Endodermal cell (in vitro differentiated cells): ENCODE results near the gene KCNMA1. TPM values are rescaled to one million over a fixed set of nuclear protein-coding genes. Genes with fewer than 3 reads are reported as not detected.

Experiments used
- DNase-seq: peaks from one replicate; pipeline ENCODE4 v3.0.0-alpha.2; 2017
- H3K27ac ChIP-seq: 2 replicates; pipeline ENCODE4 v1.5.1; 2013; ENCODE audit warnings: mild to moderate bottlenecking, low read depth, low read length, moderate library complexity
- H3K27me3 ChIP-seq: 2 replicates; pipeline ENCODE4 v1.6.1; 2013; ENCODE audit warnings: mild to moderate bottlenecking, low read length, moderate library complexity; ENCODE audit not compliant: insufficient read depth, control insufficient read depth, poor library complexity, severe bottlenecking
- H3K36me3 ChIP-seq: 2 replicates; pipeline ENCODE4 v1.7.0; 2013; ENCODE audit warnings: mild to moderate bottlenecking, low read length, moderate library complexity; ENCODE audit not compliant: control insufficient read depth, insufficient read depth
- H3K4me1 ChIP-seq: one replicate; pipeline ENCODE4 v1.7.0; 2013; ENCODE audit warnings: low read length; ENCODE audit not compliant: control insufficient read depth, insufficient read depth
- H3K4me3 ChIP-seq: 2 replicates; pipeline ENCODE4 v1.5.1; 2013; ENCODE audit warnings: mild to moderate bottlenecking, low read length, moderate library complexity
- H3K9ac ChIP-seq: 2 replicates; pipeline ENCODE4 v1.6.1; 2013; ENCODE audit warnings: mild to moderate bottlenecking, low read length, moderate library complexity; ENCODE audit not compliant: poor library complexity, severe bottlenecking; ENCODE audit errors: extremely low read depth
- H3K9me3 ChIP-seq: 2 replicates; pipeline ENCODE4 v1.6.1; 2013; ENCODE audit warnings: mild to moderate bottlenecking, low read length, moderate library complexity; ENCODE audit not compliant: control insufficient read depth
- H3K27ac Mint-ChIP-seq: 2 replicates; pipeline ENCODE4 v1.8.0; 2020; ENCODE audit warnings: mixed read lengths
- H3K27me3 Mint-ChIP-seq: 2 replicates; pipeline ENCODE4 v1.8.0; 2021; ENCODE audit warnings: mild to moderate bottlenecking, mixed read lengths; ENCODE audit not compliant: insufficient read depth
- H3K36me3 Mint-ChIP-seq: 2 replicates; pipeline ENCODE4 v1.8.0; 2020; ENCODE audit warnings: low read depth, mixed read lengths
- H3K4me1 Mint-ChIP-seq: 2 replicates; pipeline ENCODE4 v1.8.0; 2020; ENCODE audit warnings: mixed read lengths
- H3K4me3 Mint-ChIP-seq: 2 replicates; pipeline ENCODE4 v1.8.0; 2020; ENCODE audit warnings: mild to moderate bottlenecking, moderate library complexity, mixed read lengths
- H3K9me3 Mint-ChIP-seq: 2 replicates; pipeline ENCODE4 v1.8.0; 2020; ENCODE audit warnings: mild to moderate bottlenecking, mixed read lengths
- WGBS, 2 experiments: methylation state at CpG; one replicate each; pipeline versions ENCODE4 v1.1.5 to v1.1.7; 2013; ENCODE audit warnings: missing lambda C conversion rate in 2 of 2, mixed read lengths in 1 of 2; ENCODE audit not compliant: insufficient coverage in 1 of 2, insufficient read length in 1 of 2; 5-methylcytosine and 5-hydroxymethylcytosine counted together
- total RNA-seq, 2 donors: library from RNA; stranded (reverse); fragmentation: NEBNext Ultra II Directional in 1 of 2; extraction: Animal tissue kit (Norgen Biotek cat#: 25700) in 1 of 2; gene quantifications; 2 replicates in 1 of 2; 3 replicates in 1 of 2; pipeline ENCODE4 v1.2.1, GENCODE V29; 2021
- TF ChIP-seq, protein P1 (sequence below): fragments of 200-600 bp; sonication (generic); conservative IDR thresholded peaks from 2 replicates; pipeline ENCODE4 v1.5.0; 2021; ENCODE audit warnings: antibody characterized with exemption, mild to moderate bottlenecking

The KCNMA1 gene
- total RNA-seq, 2 donors from 2014 or later, result 0.55 to 1.3 TPM

- Mint-ChIP-seq H3K27me3 (peaks cover 1% of the 10 kb centered on the region), H3K9me3 (no peaks in the 10 kb centered on the region), H3K36me3 (no peaks in the 10 kb centered on the region), H3K4me1 (peaks cover 4% of the 10 kb centered on the region), H3K4me3 (no peak overlapping the region), H3K27ac (no peak overlapping the region)
- DNase-seq, result no peak
- Histone ChIP-seq H3K27me3 (no peaks in the 10 kb centered on the region), H3K4me1 (no peaks in the 10 kb centered on the region), H3K4me3 (no peak overlapping the region), H3K36me3 (no peaks in the 10 kb centered on the region), H3K9ac (no peak overlapping the region), H3K27ac (no peak overlapping the region), H3K9me3 (no peaks in the 10 kb centered on the region)
- WGBS, 2 experiments, result 96% methylated on average over 4 of the region's 5 CpGs
- TF ChIP-seq, protein P1, sequence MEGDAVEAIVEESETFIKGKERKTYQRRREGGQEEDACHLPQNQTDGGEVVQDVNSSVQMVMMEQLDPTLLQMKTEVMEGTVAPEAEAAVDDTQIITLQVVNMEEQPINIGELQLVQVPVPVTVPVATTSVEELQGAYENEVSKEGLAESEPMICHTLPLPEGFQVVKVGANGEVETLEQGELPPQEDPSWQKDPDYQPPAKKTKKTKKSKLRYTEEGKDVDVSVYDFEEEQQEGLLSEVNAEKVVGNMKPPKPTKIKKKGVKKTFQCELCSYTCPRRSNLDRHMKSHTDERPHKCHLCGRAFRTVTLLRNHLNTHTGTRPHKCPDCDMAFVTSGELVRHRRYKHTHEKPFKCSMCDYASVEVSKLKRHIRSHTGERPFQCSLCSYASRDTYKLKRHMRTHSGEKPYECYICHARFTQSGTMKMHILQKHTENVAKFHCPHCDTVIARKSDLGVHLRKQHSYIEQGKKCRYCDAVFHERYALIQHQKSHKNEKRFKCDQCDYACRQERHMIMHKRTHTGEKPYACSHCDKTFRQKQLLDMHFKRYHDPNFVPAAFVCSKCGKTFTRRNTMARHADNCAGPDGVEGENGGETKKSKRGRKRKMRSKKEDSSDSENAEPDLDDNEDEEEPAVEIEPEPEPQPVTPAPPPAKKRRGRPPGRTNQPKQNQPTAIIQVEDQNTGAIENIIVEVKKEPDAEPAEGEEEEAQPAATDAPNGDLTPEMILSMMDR, result no peak
Observed at GRCh38 chr10:77123330-77123729, 514.3 kb downstream of the KCNMA1 start.

- Histone ChIP-seq H3K4me1 (no peaks in the 10 kb centered on the region), H3K36me3 (no peaks in the 10 kb centered on the region), H3K9me3 (no peaks in the 10 kb centered on the region), H3K27ac (no peak overlapping the region), H3K4me3 (no peak overlapping the region), H3K9ac (no peak overlapping the region), H3K27me3 (no peaks in the 10 kb centered on the region)
- TF ChIP-seq, protein P1, result no peak
- Mint-ChIP-seq H3K4me1 (peaks cover 4% of the 10 kb centered on the region), H3K27me3 (peaks cover 1% of the 10 kb centered on the region), H3K9me3 (no peaks in the 10 kb centered on the region), H3K4me3 (no peak overlapping the region), H3K27ac (no peak overlapping the region), H3K36me3 (no peaks in the 10 kb centered on the region)
- peak; percentile 38 for DNase-seq
- WGBS, 2 experiments, result 92 to 100% methylated on average over 2 to 10 of the region's 10 CpGs
Observed at GRCh38 chr10:77121829-77122228, 515.8 kb downstream of the KCNMA1 start.

DNA sequence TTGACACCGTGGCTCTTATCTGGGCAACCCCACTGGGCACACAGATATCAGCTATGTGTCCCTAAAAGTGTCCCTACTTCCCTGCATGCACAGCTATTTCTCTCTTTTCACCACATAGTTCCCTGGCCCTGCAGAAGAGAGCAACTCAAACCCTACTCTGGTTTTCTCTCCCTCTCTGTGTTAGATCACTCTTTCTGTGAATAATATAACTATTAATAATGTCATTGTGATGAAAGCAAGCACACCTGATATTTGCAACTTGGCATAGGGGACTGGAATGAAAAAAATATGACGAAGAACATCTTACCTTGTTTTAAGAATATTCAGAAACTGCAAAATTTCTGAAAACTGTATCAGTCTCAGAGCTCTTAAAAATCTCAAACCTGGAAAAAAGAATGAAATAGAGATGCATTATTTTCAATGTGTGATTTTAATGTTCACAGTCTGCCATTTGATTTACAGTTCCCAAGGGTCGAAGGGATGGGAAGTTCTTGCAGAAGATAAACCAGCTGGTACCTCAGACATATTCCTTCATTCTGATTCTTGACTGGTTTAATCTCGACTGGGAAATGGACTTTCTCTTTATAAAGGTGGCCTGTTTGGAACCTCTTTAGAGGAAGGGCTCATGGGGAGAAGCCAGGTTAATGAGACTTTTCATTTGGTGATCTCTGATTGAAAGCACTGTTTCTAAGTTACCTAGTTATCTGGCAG, 516.8 kb downstream of the KCNMA1 start:
- TF ChIP-seq, protein P1, result no peak
- Histone ChIP-seq H3K4me1 (no peaks in the 10 kb centered on the region), H3K4me3 (no peak overlapping the region), H3K9me3 (no peaks in the 10 kb centered on the region), H3K27ac (no peak overlapping the region), H3K9ac (no peak overlapping the region), H3K27me3 (no peaks in the 10 kb centered on the region), H3K36me3 (no peaks in the 10 kb centered on the region)
- Mint-ChIP-seq H3K4me1 (peaks cover 4% of the 10 kb centered on the region), H3K4me3 (no peak overlapping the region), H3K27ac (no peak overlapping the region), H3K36me3 (no peaks in the 10 kb centered on the region), H3K27me3 (peaks cover 1% of the 10 kb centered on the region), H3K9me3 (no peaks in the 10 kb centered on the region)
- DNase-seq, result peak; percentile 13
- 88 to 97% methylated on average over 3 to 4 of the region's 4 CpGs for WGBS, 2 experiments
